GM23248 (cell line): Measurements from ENCODE around the gene PPP1R9B.

Experiments used
- EZH2 ChIP-seq: fragments of 200-600 bp; sonication (generic); IDR thresholded peaks from 2 replicates; pipeline ENCODE4 v1.6.1; 2018; ENCODE audit warnings: antibody characterized with exemption, mild to moderate bottlenecking; ENCODE audit not compliant: insufficient read depth, poor library complexity, severe bottlenecking
- EZH2phosphoT487 ChIP-seq: fragments of 200-600 bp; sonication (generic); IDR thresholded peaks from 2 replicates; pipeline ENCODE4 v1.6.1; 2018; ENCODE audit warnings: antibody characterized with exemption, moderate library complexity, mild to moderate bottlenecking, low read depth; ENCODE audit not compliant: insufficient read depth

GRCh38 chr17:50153650-50154575 is 3.4 kb upstream of the PPP1R9B start:
- no peak for TF ChIP-seq EZH2
- no peak for TF ChIP-seq EZH2phosphoT487
